NCI-H524 treated with DMSO at 0.1 percent for 48 hours (cell line): ENCODE results near the gene HNRNPLL.

Experiments used
- DNase-seq: peaks from one replicate; lab custom pipeline; 2025; lab: John Stamatoyannopoulos, UW

The HNRNPLL gene

DNA sequence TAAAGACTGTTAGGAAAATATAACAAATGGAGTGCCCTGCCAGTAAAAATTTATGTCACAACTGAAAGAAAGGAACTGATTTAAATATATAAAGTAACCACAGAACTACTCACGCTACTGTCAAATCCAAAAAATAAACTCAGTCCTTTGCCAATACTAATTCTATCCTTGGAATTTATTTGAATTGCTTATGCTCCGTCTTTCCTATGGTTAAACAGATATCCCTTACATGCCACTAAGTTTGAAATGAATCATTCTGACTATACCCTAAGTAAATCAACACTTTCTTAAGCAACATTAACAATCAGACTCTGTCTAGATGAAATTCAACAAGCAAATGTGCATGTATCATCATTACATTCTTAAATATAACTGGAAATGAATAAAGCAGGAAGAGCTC, 9.8 kb downstream of the HNRNPLL start:
- no peak for DNase-seq

DNA sequence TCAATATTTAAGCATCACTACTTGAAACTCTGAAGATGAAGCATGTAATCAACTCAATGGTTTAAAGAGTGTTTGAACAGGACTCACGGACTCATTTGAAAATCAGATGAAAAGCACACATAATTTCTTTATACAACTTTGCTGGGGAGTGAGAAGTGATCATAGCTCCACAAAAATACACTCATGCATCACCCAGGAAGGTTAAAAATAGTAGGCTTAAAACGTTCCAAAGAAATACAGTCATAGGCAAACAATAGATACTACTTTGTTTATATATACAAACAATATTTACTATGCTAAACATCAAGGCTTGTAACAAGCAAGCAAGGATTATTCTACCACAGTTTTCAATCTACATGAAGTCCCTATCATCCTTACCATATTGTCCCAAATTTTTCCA, 11.6 kb downstream of the HNRNPLL start:
- DNase-seq, result no peak

DNA sequence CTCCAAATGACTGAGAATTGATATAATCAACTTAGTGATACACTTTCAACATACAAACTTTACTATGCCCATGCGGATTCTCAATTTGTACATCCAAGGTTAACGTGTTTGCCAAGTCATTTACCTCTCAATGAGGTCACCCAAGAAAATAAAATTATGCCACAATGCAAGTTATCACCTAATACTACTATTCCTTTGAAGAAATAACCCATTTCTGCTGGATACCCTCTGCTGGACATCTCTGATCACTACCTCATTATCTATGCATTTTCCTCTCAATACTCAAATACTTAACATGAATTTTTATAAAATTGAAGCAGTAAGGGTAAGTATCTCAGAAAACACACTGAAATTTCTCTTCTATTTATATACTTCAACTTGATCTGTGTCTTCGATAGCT, 12.7 kb downstream of the HNRNPLL start:
- no peak for DNase-seq

DNA sequence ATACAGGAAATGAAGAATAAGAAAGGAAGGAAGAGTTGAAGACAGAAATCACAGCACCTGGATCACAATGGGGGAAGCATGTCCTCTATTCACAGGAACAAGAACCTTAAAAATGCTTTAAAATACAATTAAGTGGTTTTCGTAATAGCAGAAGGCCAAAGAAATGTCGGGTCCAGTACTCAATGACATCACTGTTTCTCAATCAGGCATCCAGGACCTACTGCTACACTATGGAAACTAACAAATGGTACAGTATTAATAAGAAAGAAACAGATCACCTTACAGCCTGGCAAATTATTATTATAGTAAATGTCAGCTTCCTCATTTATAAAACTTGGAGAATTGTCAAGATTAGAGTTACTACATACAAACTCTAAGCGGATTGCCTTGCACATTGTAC, 15.8 kb downstream of the HNRNPLL start:
- no peak for DNase-seq

DNA sequence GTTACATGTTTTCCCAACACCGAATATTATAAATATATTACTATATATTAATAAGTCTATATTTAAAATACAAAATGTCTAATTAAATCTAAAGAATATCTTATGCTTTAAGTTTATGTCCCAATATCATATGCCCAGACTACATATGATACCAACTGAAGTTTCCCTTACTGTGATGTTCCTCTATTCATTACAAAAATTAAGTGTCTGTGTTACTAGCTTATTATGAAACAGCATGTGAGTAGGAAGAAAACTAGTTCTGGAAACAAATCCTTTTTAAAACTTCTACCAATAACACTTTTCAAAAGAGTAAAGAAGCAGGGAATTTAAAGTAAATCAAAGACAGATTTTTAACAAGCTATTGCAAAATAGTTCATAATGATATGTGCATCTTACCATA, 17.8 kb downstream of the HNRNPLL start:
- no peak for DNase-seq

DNA sequence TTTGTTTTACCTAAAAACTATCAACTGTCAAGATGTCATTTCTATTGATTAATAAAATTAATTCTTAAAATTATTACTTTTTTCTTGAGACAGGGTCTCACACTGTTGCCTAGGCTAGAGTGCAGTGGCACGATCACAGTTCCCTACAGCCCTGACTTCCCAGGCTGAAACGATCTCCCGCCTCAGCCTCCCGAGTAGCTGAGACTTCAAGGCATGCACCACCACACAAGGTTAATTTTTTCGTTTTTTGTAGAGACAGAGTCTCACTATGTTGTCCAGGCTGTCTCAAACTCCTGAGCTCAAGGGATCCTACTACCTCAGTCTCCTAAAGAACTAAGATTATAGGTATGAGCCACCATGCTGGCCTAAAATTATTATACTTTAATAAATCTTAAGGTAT, 18.7 kb downstream of the HNRNPLL start:
- DNase-seq, result no peak

DNA sequence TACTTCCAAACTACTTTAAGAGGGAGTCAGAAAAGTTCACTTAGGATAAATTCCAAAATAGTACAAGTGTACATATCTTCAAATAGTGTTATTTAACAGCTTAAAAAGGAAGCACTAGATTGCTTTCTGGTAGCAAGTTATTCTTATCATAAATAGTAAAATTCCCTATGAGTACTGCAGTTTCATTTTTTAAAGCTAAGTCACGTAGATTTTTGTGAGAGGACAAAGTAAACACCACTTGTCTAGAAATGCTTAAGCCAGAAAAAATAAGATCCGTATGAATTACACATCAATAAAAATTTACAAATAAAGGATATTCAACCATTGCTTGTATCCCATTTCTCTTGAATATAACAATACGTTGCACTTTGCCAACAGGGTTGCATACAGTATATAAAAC, 19.2 kb downstream of the HNRNPLL start:
- no peak for DNase-seq

DNA sequence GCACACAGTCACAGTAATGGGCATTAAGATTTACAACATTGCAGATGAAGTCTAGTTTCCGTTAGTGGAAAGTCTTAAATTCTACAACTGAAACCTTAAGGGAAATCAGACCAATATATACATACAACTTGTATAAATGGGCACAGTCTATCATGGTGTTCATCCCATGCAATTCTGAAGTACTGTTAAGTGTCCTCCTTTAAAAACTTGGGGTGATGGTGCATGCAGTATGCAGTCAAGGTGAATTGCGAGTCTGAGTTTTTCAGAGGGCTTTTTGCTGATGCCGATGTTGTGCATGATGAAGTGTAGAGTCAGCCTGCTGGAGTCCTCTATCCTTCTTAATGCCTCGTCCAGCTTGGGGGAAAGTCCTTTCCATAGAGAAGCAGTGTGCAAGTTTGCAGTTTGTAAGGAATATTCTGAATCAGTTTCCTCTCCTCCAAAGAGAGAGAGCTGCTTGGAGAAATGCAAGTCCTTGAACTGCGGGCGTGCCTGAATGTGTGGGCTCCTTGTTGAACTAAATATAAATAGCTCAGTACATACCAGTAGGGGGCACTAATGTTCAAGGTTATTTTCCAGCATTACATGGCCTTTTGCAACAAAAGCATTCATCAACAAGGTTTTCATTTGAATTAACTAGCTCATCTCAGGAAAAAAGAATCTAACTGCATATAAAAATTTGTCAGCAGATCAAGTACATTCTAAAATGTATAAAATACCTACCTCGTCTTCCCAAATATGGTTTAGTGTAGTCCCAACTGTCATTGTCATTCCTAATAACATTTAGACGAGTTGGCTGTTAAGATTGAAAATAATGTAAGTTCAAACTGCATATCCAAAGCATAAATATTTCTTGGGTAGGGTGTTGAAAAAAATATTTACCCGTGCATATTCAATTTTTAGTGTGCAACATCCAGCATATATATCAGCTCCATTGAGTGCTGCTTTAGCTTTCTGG, 21.3 kb downstream of the HNRNPLL start:
- peak; percentile 31 for DNase-seq

DNA sequence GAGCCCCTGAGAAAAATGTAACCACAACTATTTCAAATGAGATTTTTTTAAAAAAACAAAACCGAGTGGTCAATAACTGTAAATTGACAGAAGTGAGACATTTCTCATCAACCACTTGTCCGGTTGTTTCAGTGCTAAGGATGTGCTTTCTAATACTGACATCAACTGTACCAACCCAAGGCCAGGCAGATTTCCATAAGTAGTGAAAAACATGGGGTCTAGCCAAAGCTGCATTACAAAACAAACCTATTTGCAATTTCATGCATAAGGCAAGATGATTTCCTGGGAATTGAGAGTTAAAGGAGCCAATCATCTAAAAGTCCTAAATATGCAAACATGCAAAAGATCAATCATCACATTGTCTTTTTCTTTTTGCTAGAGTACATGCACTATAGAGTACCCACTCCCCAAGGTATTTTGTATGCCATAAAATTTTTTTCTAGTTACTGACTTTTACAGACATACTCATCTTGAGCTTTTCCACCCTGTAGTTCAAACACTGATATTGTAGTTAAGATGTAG, 22.6 kb downstream of the HNRNPLL start:
- DNase-seq, result no peak

DNA sequence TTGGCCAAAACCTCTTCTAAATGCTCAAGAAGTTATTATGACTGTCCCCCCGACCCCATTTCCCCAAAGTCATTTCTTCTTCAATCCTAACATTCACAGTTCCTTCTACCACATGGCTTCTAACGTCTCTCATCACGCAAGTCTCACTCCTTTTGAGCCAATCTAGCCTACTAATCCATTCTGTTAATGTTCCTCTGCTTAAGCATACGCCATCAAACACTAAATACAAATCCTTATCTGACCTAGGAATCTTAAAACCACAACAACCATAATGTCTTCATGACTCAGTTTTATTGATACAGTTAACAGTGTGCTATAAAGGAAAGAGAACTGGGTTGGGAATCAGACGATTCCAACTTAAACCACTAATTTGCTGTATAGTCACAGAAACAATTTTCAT, 23.9 kb downstream of the HNRNPLL start:
- DNase-seq, result no peak

DNA sequence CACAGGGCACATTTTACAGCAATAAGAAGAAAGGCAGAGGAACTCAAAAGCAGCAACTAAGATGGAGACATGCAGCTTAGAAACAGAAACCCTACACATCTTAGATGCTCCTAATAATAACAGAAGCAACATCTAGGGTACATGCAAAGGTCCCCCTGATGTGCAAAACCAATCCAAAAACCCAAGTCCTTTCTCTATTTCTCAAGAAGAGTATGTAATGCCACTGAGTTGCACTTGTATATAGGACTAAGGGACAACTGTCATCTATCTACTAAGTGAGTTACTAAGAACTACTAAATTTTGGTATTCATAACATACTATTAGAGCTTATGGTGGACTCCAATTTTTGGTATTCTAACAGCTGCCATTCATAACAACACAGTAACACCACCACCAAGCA, 28.4 kb downstream of the HNRNPLL start:
- DNase-seq, result no peak

DNA sequence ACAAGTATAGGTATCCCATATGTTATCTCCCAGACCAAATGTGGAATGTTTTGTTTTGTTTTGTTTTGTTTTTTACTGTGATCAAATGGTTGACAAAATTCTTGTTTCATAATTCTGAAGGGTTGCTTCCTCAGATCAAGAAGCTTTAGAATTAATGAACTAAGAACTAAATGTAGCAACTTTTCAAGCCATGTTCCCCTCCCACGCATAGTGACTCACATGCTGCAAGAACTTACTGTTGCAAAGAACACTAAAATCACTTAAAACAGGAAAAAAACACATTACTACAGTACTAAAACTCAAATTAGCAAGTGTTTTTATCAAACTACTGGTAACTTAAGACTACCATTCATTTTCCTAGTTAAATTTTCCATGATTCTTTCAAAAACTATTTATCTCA, 30.6 kb downstream of the HNRNPLL start:
- no peak for DNase-seq

DNA sequence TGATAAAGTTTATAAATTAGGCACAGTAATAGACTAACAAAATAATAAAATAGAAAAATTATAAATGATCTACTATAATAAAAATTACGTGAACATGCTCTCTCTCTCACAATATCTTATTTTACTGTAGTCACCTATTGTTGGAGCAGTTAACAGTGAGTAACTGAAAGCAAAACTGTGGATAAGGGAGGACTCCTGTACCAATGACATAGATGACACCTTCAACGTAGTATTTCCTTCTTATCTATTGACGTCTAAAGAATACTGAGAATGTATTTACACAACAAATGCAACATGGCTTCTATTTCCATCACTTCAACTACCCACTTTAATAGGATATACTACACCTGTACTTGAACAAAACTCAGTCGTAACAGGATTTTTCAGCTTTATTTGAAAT, 31.5 kb downstream of the HNRNPLL start:
- no peak for DNase-seq

DNA sequence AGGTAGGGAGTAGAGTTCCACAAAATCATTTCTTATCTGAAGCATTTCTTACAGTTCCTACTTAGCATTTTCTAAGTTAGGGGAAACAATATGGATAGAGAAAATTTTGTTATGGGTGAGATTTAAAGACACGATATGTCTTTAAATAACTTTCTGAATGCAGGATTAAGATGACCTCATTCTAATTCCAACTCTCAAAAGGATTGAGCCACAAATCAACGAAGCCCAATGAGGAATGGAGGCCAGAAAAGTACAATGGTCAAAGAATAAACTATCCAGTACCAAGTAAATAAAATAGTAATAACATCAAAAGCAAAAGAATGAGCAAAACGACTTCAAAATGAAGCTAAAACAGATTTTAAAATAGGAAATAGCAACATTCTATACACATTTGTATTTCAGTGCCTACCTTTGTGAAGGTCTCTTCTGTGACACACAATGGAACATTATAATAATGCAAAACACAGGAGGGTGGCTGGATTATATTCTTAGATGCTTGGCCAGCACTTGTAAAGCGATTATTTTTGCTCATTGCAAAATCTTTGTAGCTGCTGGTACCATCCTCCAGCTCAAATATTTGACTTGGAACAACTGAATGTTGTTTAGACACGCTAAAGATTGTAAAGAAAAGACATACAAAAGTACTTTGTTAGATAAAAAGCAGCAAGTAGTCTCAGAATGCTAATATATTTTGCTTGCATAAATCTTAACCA, 33.8 kb downstream of the HNRNPLL start:
- no peak for DNase-seq

DNA sequence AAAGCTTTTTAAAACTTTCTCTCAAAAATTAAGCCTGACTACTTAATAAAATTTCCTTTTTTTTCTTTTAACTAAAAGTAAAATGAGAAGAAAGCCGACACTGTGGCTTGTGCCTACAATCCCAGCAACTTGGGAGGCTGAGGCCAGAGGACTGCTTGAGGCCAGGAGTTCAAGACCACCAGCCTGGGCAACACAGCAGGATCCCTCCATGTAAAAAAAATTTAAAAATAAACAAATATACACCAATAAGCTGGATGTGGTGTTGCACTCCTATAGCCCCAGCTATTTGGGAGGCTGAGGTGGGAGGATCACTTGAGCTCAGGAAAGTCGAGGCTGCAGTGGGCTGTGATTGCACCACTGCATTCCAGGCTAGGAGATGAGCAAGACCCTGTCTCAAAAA, 37.4 kb downstream of the HNRNPLL start:
- DNase-seq, result no peak

DNA sequence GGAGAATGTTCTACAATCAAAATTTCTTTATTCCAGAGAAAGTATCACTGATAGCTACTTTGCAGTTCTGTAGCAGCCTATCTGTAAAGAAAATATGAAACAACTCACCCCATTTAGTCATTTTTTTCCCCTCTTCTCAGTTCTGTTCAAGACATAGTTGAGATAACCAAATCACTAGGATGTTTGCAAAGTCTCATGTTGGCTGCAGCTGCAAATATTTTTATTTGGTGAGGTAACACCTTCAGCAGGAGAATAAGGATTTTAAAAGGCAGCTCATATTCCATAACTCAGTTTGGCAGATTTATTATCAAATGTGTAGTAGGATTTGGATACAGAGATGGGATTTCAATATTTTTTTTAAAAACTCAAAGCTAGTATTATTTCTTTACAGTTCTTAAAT, 41.0 kb downstream of the HNRNPLL start:
- DNase-seq, result no peak

DNA sequence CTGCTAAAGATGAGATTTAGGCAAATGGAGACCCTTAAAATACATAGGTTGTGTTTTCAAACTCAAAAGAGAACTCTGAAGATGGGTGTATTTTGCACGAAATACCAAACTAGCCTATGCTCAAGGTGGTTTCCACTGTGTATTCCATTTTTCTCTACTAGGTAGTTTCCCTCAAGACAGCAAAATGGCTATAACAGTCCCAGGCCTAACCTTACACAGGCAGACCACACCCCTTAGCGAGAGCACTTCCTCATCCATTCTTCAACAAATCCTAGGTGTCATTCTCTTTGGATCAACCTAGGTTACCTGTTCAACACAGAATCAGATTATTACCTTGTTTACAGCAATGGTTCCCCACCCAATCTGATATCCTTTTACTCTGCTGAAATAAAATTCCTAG, 42.6 kb downstream of the HNRNPLL start:
- no peak for DNase-seq

DNA sequence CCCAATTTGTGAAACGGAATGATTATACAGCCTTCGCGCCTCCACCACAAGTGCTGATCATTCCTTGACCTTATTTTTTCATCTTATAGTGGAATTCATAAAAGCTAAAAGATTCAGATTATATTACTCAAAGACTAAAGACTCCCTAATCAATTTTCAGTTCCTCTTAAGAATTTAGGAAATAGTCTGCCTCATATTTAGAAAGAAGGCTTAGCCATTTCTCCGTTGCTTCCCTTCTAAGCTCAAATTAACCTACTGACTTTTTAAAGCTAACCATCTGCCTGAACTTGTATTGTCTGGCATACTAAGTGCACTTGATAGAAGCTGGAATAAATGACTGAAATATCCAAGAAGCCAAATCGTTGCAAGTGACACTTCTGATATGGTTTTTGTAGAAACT, 44.7 kb downstream of the HNRNPLL start:
- DNase-seq, result no peak

DNA sequence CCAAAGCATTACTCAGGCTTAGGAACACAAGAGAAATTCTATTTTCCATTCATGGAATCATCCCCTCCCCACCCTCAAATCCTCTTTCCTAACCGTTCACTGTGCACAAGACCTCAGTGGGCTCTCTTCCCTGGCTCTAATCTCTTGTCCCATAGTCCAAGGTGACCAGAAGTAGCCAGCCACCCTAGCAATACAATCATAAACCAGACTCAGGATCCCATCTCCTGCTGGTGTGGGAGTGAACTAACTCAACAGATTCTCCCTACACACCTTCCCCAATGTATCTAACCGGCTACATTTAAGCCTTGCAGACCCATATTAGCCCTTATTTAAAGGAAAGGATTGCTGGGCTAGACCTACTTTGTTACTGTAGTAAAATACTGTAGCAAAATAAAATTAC, 45.5 kb downstream of the HNRNPLL start:
- DNase-seq, result no peak

DNA sequence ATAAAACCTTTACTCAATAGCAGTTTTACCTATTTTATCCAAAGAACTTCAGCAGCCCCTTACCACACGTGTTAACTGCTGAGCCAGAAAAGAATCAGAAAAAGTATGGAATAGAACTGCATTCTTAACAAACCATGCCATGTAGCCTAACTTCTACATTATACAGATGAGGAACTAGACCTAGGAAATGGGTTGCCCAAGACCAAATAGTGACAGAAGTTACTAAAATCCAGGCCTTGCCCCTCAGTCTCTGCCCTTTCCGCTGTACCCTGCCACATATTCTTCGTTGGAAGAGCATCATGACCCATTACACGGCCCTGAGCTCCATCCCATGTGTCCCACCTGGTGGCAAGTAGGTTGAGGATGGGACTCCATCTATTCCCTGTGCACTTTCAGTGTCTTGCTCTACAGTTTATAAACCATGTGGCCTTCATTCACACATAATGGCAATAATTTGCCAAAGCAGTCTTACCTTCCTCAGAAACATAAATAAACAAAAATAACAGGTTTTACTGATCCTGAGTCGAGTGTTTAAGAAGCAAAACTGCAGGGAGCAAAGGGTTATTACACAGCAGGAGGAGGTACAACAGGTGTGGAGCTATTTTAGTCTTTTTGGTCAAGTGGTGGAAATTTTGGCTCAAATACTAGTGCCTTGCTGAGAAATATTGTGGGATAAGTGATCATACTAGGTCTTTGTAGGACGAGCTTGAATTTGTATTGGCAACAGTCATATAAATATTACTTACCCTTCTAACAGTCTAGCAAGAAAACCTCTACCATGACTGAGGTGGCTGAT, 46.5 kb downstream of the HNRNPLL start:
- no peak for DNase-seq

DNA sequence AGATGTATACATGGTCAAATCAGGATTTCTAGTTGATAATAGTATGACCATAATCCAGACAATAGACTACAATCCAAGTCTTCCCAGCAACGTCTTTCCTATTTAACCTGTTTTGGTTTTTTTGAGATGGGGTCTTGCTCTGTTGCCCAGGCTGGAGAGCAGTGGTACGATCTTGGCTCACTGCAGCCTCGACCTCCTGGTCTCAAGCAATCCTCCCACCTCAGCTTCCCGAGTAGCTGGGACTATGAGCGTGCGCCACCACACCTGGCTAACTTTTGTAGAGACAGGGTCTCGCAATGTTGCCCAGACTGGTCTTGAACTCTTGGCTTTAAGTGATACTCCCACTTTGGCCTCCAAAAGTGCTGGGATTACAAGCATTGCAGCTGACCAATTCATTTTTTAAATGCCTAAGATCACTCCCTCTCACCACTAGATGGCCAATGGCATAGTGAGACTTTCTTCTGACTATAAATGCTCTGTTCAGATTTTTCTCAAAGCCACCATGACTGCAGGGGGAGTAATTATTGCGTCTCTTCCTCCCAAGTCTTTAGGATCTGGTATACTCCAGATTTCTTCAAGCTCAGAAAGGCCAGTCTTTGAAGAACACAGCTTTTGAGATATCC, 47.6 kb downstream of the HNRNPLL start:
- DNase-seq, result no peak

DNA sequence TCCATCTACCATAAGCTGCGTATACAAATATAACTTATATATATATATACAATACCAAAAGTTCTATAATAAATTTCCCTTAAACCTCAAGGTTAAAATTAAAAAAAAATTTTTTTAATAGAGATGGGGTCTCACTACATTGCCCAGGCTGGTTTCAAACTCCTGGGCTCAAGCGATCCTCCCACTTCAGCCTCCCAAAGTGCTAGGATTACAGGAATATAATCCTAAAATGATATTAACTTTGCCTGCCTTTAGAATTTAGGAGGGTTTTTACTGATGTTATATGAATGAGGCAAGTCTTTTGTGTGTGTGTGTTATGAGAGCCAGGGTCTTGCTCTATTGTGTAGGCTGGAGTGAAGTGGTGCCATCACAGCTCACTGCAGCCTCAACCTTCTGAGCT, 49.2 kb downstream of the HNRNPLL start:
- DNase-seq, result no peak
